ENCODE data around the gene TADA1.
A peak's percentile ranks its signal among the peaks of the same experiment; 100 is the strongest.

The TADA1 gene

GRCh38 chr1:166915042-166915441, 39.0 kb upstream of the TADA1 start:
- no peak for TF ChIP-seq CTCF (conservative IDR thresholded peaks at IDR 0.05)
- no peak overlapping the region for H3K27ac ChIP-seq

- no peak for TF ChIP-seq CTCF (conservative IDR thresholded peaks at IDR 0.05)
- no peak overlapping the region for H3K27ac ChIP-seq
Measured at GRCh38 chr1:166914111-166914510, 38.0 kb upstream of the TADA1 start.

GRCh38 chr1:166911624-166912023, 35.6 kb upstream of the TADA1 start:
- no peak for TF ChIP-seq CTCF (conservative IDR thresholded peaks at IDR 0.05)
- H3K27ac ChIP-seq: no peak overlapping the region

- peak; percentile 89 for TF ChIP-seq CTCF (conservative IDR thresholded peaks at IDR 0.05)
Measured at GRCh38 chr1:166910396-166910994, 34.4 kb upstream of the TADA1 start.

GRCh38 chr1:166908942-166909341, 32.9 kb upstream of the TADA1 start:
- TF ChIP-seq CTCF (conservative IDR thresholded peaks at IDR 0.05): no peak

More at GRCh38 chr1:166910396-166910994, 34.4 kb upstream of the TADA1 start:
- no peak overlapping the region for H3K27ac ChIP-seq

GRCh38 chr1:166907763-166908162, 31.7 kb upstream of the TADA1 start:
- no peak overlapping the region for H3K27ac ChIP-seq
- TF ChIP-seq CTCF (conservative IDR thresholded peaks at IDR 0.05): no peak

More at GRCh38 chr1:166908942-166909341, 32.9 kb upstream of the TADA1 start:
- no peak overlapping the region for H3K27ac ChIP-seq

- no peak for TF ChIP-seq CTCF (conservative IDR thresholded peaks at IDR 0.05)
Measured at GRCh38 chr1:166907051-166907450, 31.0 kb upstream of the TADA1 start.

More at GRCh38 chr1:166907051-166907450, 31.0 kb upstream of the TADA1 start:
- H3K27ac ChIP-seq: no peak overlapping the region

Measured in VCaP (cell line).